Neuronal stem cell (in vitro differentiated cells): ENCODE results near the gene MYD88.
A peak's percentile ranks its signal among the peaks of the same experiment; 100 is the strongest.

Source experiments
- DNase-seq: peaks from one replicate; pipeline ENCODE4 v3.0.0-alpha.2; 2013; ENCODE audit warnings: low spot score
- H2AFZ ChIP-seq: one replicate; pipeline ENCODE4 v1.6.1; 2013; ENCODE audit warnings: mild to moderate bottlenecking, low read length, inconsistent platforms
- H2AK5ac ChIP-seq: 2 replicates; pipeline ENCODE4 v1.6.1; 2013; ENCODE audit warnings: low read depth, mild to moderate bottlenecking, inconsistent platforms, low read length, moderate library complexity, mixed read lengths
- H2BK120ac ChIP-seq: 2 replicates; pipeline ENCODE4 v1.6.1; 2013; ENCODE audit warnings: low read depth, mild to moderate bottlenecking, inconsistent platforms, low read length, moderate library complexity, mixed read lengths
- H2BK12ac ChIP-seq: one replicate; pipeline ENCODE4 v1.6.1; 2013; ENCODE audit warnings: low read length, inconsistent platforms
- H2BK15ac ChIP-seq: 2 replicates; pipeline ENCODE4 v1.6.1; 2013; ENCODE audit warnings: mild to moderate bottlenecking, low read length, inconsistent platforms, mixed read lengths
- H2BK5ac ChIP-seq: one replicate; pipeline ENCODE4 v1.6.1; 2013; ENCODE audit warnings: inconsistent platforms, mild to moderate bottlenecking, low read length, moderate library complexity
- H3K14ac ChIP-seq: one replicate; pipeline ENCODE4 v1.6.1; 2013; ENCODE audit warnings: low read length, inconsistent platforms
- H3K18ac ChIP-seq: 2 replicates; pipeline ENCODE4 v1.6.1; 2013; ENCODE audit warnings: low read length, inconsistent platforms
- H3K23ac ChIP-seq: 2 replicates; pipeline ENCODE4 v1.6.1; 2013; ENCODE audit warnings: low read depth, mild to moderate bottlenecking, mixed read lengths, low read length, inconsistent platforms; ENCODE audit not compliant: poor library complexity
- H3K27ac ChIP-seq: replicated peaks from 3 replicates; pipeline ENCODE4 v1.5.1; 2013; ENCODE audit warnings: low read length, inconsistent platforms
- H3K27me3 ChIP-seq, 3 experiments: 2 replicates each; pipeline ENCODE4 v1.6.1; 2013; ENCODE audit warnings: low read length in 3 of 3, mild to moderate bottlenecking in 2 of 3, inconsistent platforms in 1 of 3, low read depth in 1 of 3, mixed read lengths in 1 of 3, moderate library complexity in 1 of 3; ENCODE audit not compliant: control insufficient read depth in 3 of 3, insufficient read depth in 3 of 3
- H3K36me3 ChIP-seq, 2 donors: replicated peaks in 1 of 2; 2 replicates each; pipeline ENCODE4 v1.6.1; 2013; ENCODE audit warnings: low read length in 2 of 2; ENCODE audit not compliant: control insufficient read depth in 2 of 2, insufficient read depth in 2 of 2
- H3K4ac ChIP-seq: 2 replicates; pipeline ENCODE4 v1.6.1; 2013; ENCODE audit warnings: inconsistent platforms, mild to moderate bottlenecking, low read length, moderate library complexity
- H3K4me1 ChIP-seq, 2 donors: 1 replicate in 1 of 2; 2 replicates in 1 of 2; pipeline ENCODE4 v1.6.1; 2013; ENCODE audit warnings: low read length in 2 of 2, low read depth in 1 of 2; ENCODE audit not compliant: control insufficient read depth in 2 of 2, insufficient read depth in 1 of 2
- H3K4me2 ChIP-seq: one replicate; pipeline ENCODE4 v1.6.1; 2013; ENCODE audit warnings: mild to moderate bottlenecking, low read length, inconsistent platforms; ENCODE audit not compliant: insufficient read depth, poor library complexity, severe bottlenecking
- H3K4me3 ChIP-seq, 2 donors: 2 replicates each; pipeline ENCODE4 v1.5.1; 2013; ENCODE audit warnings: low read length in 2 of 2, mild to moderate bottlenecking in 2 of 2, inconsistent platforms in 1 of 2, moderate library complexity in 1 of 2
- H3K79me1 ChIP-seq: one replicate; pipeline ENCODE4 v1.6.1; 2013; ENCODE audit warnings: low read depth, mild to moderate bottlenecking, inconsistent platforms, low read length, moderate library complexity
- H3K9ac ChIP-seq: one replicate; pipeline ENCODE4 v1.6.1; 2013; ENCODE audit warnings: mild to moderate bottlenecking, low read depth, low read length, inconsistent platforms; ENCODE audit not compliant: poor library complexity
- H3K9me3 ChIP-seq, 2 donors: replicated peaks in 1 of 2; 2 replicates each; pipeline versions ENCODE3 to v1.6.1; 2013; ENCODE audit warnings: low read length in 2 of 2, mild to moderate bottlenecking in 2 of 2, inconsistent platforms in 1 of 2, low read depth in 1 of 2, mixed read lengths in 1 of 2, moderate library complexity in 1 of 2; ENCODE audit not compliant: control insufficient read depth in 2 of 2, insufficient read depth in 1 of 2
- H4K8ac ChIP-seq: one replicate; pipeline ENCODE4 v1.6.1; 2013; ENCODE audit warnings: low read depth, mild to moderate bottlenecking, inconsistent platforms, low read length, moderate library complexity
- H4K91ac ChIP-seq: one replicate; pipeline ENCODE4 v1.6.1; 2013; ENCODE audit warnings: low read length, low read depth, mild to moderate bottlenecking, inconsistent platforms; ENCODE audit not compliant: poor library complexity
- WGBS, 2 donors: extraction: QIAGEN DNeasy Blood & Tissue Kit; methylation state at CpG; one replicate each; pipeline ENCODE4 v1.1.7; 2013; ENCODE audit warnings: missing lambda C conversion rate in 2 of 2, mixed read lengths in 1 of 2; ENCODE audit not compliant: insufficient read length in 2 of 2, insufficient replicate concordance in 1 of 2; ENCODE audit errors: extremely low coverage in 2 of 2; 5-methylcytosine and 5-hydroxymethylcytosine counted together

MYD88 gene

DNA sequence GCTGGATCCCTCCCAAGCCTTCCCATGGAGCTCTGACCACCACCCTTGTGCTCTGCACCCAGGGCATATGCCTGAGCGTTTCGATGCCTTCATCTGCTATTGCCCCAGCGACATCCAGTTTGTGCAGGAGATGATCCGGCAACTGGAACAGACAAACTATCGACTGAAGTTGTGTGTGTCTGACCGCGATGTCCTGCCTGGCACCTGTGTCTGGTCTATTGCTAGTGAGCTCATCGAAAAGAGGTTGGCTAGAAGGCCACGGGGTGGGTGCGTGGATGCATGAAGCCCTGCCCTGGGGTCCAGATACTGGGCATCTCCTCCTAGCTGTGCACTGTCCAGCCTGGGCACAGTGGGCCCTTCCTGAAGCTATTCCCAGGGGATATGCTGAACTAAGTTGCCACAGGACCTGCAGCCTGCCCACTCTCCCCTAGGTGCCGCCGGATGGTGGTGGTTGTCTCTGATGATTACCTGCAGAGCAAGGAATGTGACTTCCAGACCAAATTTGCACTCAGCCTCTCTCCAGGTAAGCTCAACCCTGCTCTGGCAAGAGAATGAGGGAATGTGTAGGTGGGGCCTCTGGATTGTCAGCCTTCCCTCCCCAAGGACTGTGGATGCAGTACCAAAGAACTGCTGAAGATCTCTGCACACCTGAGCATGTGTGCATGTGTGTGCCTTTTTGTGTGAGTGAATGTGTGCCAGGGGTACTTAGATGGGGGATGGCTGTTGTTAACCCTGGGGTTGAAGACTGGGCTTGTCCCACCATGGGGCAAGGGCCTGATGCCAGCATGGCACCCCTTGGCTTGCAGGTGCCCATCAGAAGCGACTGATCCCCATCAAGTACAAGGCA lies 2.1 kb downstream of the MYD88 start:
- no peak overlapping the region for H3K4me2 ChIP-seq

DNA sequence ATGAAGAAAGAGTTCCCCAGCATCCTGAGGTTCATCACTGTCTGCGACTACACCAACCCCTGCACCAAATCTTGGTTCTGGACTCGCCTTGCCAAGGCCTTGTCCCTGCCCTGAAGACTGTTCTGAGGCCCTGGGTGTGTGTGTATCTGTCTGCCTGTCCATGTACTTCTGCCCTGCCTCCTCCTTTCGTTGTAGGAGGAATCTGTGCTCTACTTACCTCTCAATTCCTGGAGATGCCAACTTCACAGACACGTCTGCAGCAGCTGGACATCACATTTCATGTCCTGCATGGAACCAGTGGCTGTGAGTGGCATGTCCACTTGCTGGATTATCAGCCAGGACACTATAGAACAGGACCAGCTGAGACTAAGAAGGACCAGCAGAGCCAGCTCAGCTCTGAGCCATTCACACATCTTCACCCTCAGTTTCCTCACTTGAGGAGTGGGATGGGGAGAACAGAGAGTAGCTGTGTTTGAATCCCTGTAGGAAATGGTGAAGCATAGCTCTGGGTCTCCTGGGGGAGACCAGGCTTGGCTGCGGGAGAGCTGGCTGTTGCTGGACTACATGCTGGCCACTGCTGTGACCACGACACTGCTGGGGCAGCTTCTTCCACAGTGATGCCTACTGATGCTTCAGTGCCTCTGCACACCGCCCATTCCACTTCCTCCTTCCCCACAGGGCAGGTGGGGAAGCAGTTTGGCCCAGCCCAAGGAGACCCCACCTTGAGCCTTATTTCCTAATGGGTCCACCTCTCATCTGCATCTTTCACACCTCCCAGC lies 2.9 kb downstream of the MYD88 start:
- no peak overlapping the region for H3K4ac ChIP-seq
- H2BK120ac ChIP-seq = no peak overlapping the region
- H3K79me1 ChIP-seq = peaks cover 2% of the 10 kb centered on the region
- H3K23ac ChIP-seq = peak overlapping the region; percentile 27
- H2BK15ac ChIP-seq = no peak overlapping the region
- H3K18ac ChIP-seq = no peak overlapping the region
- H3K9me3 ChIP-seq = peaks cover 0 to 3% of the 10 kb centered on the region in 2 donors
- peak overlapping the region in 1 of 2 donors; percentile 21 for H3K4me3 ChIP-seq
- H4K91ac ChIP-seq = no peak overlapping the region
- H3K36me3 ChIP-seq = peaks cover 0 to 11% of the 10 kb centered on the region in 2 donors
- H4K8ac ChIP-seq = no peak overlapping the region
- H3K27me3 ChIP-seq = peaks cover 0 to 39% (median 0%) of the 10 kb centered on the region in 3 experiments
- H3K4me2 ChIP-seq = no peak overlapping the region
- H3K27ac ChIP-seq = no peak overlapping the region
- no peak overlapping the region for H3K14ac ChIP-seq
- H2AFZ ChIP-seq = no peak overlapping the region
- no CpG with 5 or more reads among the region's 7 CpGs for WGBS, 2 donors
- H2BK5ac ChIP-seq = no peak overlapping the region
- H3K4me1 ChIP-seq = peaks cover 3 to 16% of the 10 kb centered on the region in 2 donors
- no peak overlapping the region for H3K9ac ChIP-seq
- no peak overlapping the region for H2AK5ac ChIP-seq
- DNase-seq = no peak
- H2BK12ac ChIP-seq = no peak overlapping the region

More for the DNA sequence above, 2.1 kb downstream of the MYD88 start:
- peaks cover 2% of the 10 kb centered on the region for H3K79me1 ChIP-seq
- no peak overlapping the region for H3K23ac ChIP-seq
- no peak overlapping the region for H2BK12ac ChIP-seq
- no peak overlapping the region for H2BK5ac ChIP-seq
- H2AFZ ChIP-seq = no peak overlapping the region
- no peak overlapping the region for H2BK15ac ChIP-seq
- WGBS, 2 donors = no CpG with 5 or more reads among the region's 13 CpGs
- H3K9me3 ChIP-seq = no peaks in the 10 kb centered on the region
- no peak overlapping the region for H3K18ac ChIP-seq
- no peak overlapping the region for H2BK120ac ChIP-seq
- H3K27ac ChIP-seq = no peak overlapping the region
- H4K8ac ChIP-seq = no peak overlapping the region
- peaks cover 0 to 11% of the 10 kb centered on the region in 2 donors for H3K36me3 ChIP-seq
- H3K27me3 ChIP-seq = peaks cover 0 to 39% (median 0%) of the 10 kb centered on the region in 3 experiments
- no peak overlapping the region for H4K91ac ChIP-seq
- no peak overlapping the region for H2AK5ac ChIP-seq
- no peak overlapping the region for H3K9ac ChIP-seq
- peak overlapping the region in 1 of 2 donors; percentile 21 for H3K4me3 ChIP-seq
- no peak overlapping the region for H3K14ac ChIP-seq
- H3K4ac ChIP-seq = no peak overlapping the region
- no peak for DNase-seq
- H3K4me1 ChIP-seq = peaks cover 9 to 18% of the 10 kb centered on the region in 2 donors

- Histone ChIP-seq H3K4me2 (no peak overlapping the region), H4K91ac (no peak overlapping the region), H3K79me1 (peaks cover 2% of the 10 kb centered on the region), H3K23ac (peak overlapping the region; percentile 27), H2AFZ (no peak overlapping the region), H3K9me3 (peaks cover 2 to 3% of the 10 kb centered on the region in 2 donors), H2AK5ac (no peak overlapping the region), H3K18ac (no peak overlapping the region), H2BK120ac (no peak overlapping the region), H3K9ac (no peak overlapping the region), H3K27me3 (peaks cover 0 to 39% (median 0%) of the 10 kb centered on the region in 3 experiments), H3K36me3 (peaks cover 0 to 11% of the 10 kb centered on the region in 2 donors), H3K4me3 (no peak overlapping the region), H2BK15ac (no peak overlapping the region), H4K8ac (no peak overlapping the region), H3K14ac (no peak overlapping the region), H2BK12ac (no peak overlapping the region), H3K4me1 (peaks cover 3 to 16% of the 10 kb centered on the region in 2 donors), H2BK5ac (no peak overlapping the region), H3K4ac (no peak overlapping the region), H3K27ac (no peak overlapping the region)
- DNase-seq = no peak
- WGBS, 2 donors = no CpG with 5 or more reads among the region's 2 CpGs
Measured at GRCh38 chr3:38141952-38142273, 3.5 kb downstream of the MYD88 start.

- no peak overlapping the region for H2AFZ ChIP-seq
- H3K27me3 ChIP-seq = peaks cover 0 to 39% (median 0%) of the 10 kb centered on the region in 3 experiments
- no peak overlapping the region for H3K4ac ChIP-seq
- H4K91ac ChIP-seq = no peak overlapping the region
- H2BK5ac ChIP-seq = no peak overlapping the region
- H3K9me3 ChIP-seq = peaks cover 3% of the 10 kb centered on the region in 2 donors
- H3K14ac ChIP-seq = no peak overlapping the region
- H2BK120ac ChIP-seq = no peak overlapping the region
- WGBS, 2 donors = no CpG with 5 or more reads among the region's 1 CpG
- H3K36me3 ChIP-seq = peaks cover 0 to 11% of the 10 kb centered on the region in 2 donors
- no peak overlapping the region for H2BK15ac ChIP-seq
- no peak overlapping the region for H4K8ac ChIP-seq
- H3K4me2 ChIP-seq = no peak overlapping the region
- no peak overlapping the region for H3K9ac ChIP-seq
- peaks cover 0 to 12% of the 10 kb centered on the region in 2 donors for H3K4me1 ChIP-seq
- DNase-seq = no peak
- H3K27ac ChIP-seq = no peak overlapping the region
- peaks cover 2% of the 10 kb centered on the region for H3K79me1 ChIP-seq
- H2AK5ac ChIP-seq = no peak overlapping the region
- H3K18ac ChIP-seq = no peak overlapping the region
- H3K4me3 ChIP-seq = no peak overlapping the region
- H2BK12ac ChIP-seq = no peak overlapping the region
- H3K23ac ChIP-seq = no peak overlapping the region
Measured at GRCh38 chr3:38142959-38143358, 4.5 kb downstream of the MYD88 start.
